ENCODE results near the gene VWA2. TPM values are rescaled to one million over a fixed set of nuclear protein-coding genes. Genes with fewer than 3 reads are reported as not detected.

VWA2 gene
- total and polyA plus RNA-seq, 2 donors (not counting 3 experiments of a cell fraction or from before 2014, with no cell fraction given), result not detected

- no peak overlapping the region for H3K27ac ChIP-seq (ENCODE audit: insufficient read depth, low read depth, low read length)
- intact Hi-C loops (cut with micrococcal nuclease) (no loop called here), dilution Hi-C loops (cut with MboI; ENCODE audit: extremely low pct_ligation_motif_present, low sequenced_read_pairs) (no loop called here)
- no peak overlapping the region for H3K4me2 ChIP-seq (ENCODE audit: insufficient read depth, low read length)
- ChIA-PET POLR2A (no interaction called here), CTCF (interaction anchor here (0.9 kb wide), 1 partner anchor 26 kb away, joined by 3 read pairs; no protein-coding TSS in a partner anchor)
- TF ChIP-seq GATA2 (IDR thresholded peaks at IDR 0.05; ENCODE audit: insufficient read depth, insufficient read length, low read depth, low read length) (no peak), JUN (IDR thresholded peaks at IDR 0.05; ENCODE audit: borderline replicate concordance, insufficient read depth, insufficient read length, low read depth) (no peak), POLR2AphosphoS5 (IDR thresholded peaks at IDR 0.05; ENCODE audit: insufficient read depth, low read depth, low read length) (no peak), POLR2A (IDR thresholded peaks at IDR 0.05; ENCODE audit: low read depth, low read length) (no peak), CTCF (IDR thresholded peaks at IDR 0.05; ENCODE audit: extremely low read depth in 1 of 2, insufficient read depth in 1 of 2, low read depth in 1 of 2, low read length in 2 of 2) (no peak), FOS (IDR thresholded peaks at IDR 0.05; ENCODE audit: borderline replicate concordance, insufficient read depth, low read length) (no peak)
- H4K20me1 ChIP-seq (replicated peaks; ENCODE audit: control insufficient read depth, extremely low read depth, insufficient read depth, low read length), result no peaks in the 10 kb centered on the region
- H3K9me3 ChIP-seq (replicated peaks; ENCODE audit: control insufficient read depth, insufficient read depth, low read length), result no peaks in the 10 kb centered on the region
- no peaks in the 10 kb centered on the region for H3K36me3 ChIP-seq (ENCODE audit: control insufficient read depth in 2 of 2, extremely low read depth in 1 of 2, insufficient read depth in 2 of 2, low read length in 2 of 2)
- H3K79me2 ChIP-seq (ENCODE audit: control insufficient read depth, insufficient read depth, low read length), result no peaks in the 10 kb centered on the region
- no peaks in the 10 kb centered on the region for H3K9me1 ChIP-seq (replicated peaks; ENCODE audit: control insufficient read depth, extremely low read depth, insufficient read depth, low read length)
- BruUV-seq (replicated peaks), result no TSS peak
- H3K4me3 ChIP-seq (replicated peaks in 1 of 3; ENCODE audit: insufficient read depth in 1 of 3, low read depth in 1 of 3, low read length in 3 of 3), result no peak overlapping the region
- H2AFZ ChIP-seq (ENCODE audit: low read depth, low read length), result no peak overlapping the region
- H3K27me3 ChIP-seq (ENCODE audit: control insufficient read depth in 2 of 2, insufficient read depth in 2 of 2, low read length in 2 of 2), result peaks cover 3 to 17% of the 10 kb centered on the region in 2 experiments
- no peak overlapping the region for H3K9ac ChIP-seq (replicated peaks; ENCODE audit: extremely low read depth, insufficient read depth, low read length)
- DNase-seq (ENCODE audit: low read depth, low spot score), result no peak
- no peak for FAIRE-seq
- H3K4me1 ChIP-seq (ENCODE audit: control insufficient read depth, extremely low read depth, insufficient read depth, low read length), result no peaks in the 10 kb centered on the region
Observed at GRCh38 chr10:114329634-114330365, 90.7 kb downstream of the VWA2 start.
